AG04449 (cell line): Measurements from ENCODE around the gene COQ7.

Experiments used
- CTCF ChIA-PET: fragments of 350-600 bp; formaldehyde crosslinking; extraction: SDS; loops from one replicate; lab custom pipeline; 2021; ENCODE audit warnings: antibody characterized with exemption; lab: Yijun Ruan, JAX
- POLR2A ChIA-PET: fragments of 400-600, 350-600 bp; formaldehyde crosslinking; extraction: SDS; loops from one replicate; lab custom pipeline; 2020; ENCODE audit warnings: antibody characterized with exemption, inconsistent platforms; lab: Yijun Ruan, JAX
- DNase-seq: peaks from one replicate; pipeline ENCODE4 v3.0.0-alpha.2; 2010; ENCODE audit warnings: low read depth, low spot score
- H3K4me3 ChIP-seq: 2 replicates; pipeline ENCODE4 v1.5.1; 2011; ENCODE audit warnings: low read depth, mild to moderate bottlenecking, control low read depth, low read length
- TF ChIP-seq, protein P1 (sequence below): IDR thresholded peaks from one replicate; pipeline ENCODE4 v1.5.1; 2011; ENCODE audit warnings: mild to moderate bottlenecking, moderate library complexity, low read length, control low read depth, inconsistent platforms; ENCODE audit not compliant: insufficient read depth; ENCODE audit errors: missing control alignments

COQ7 gene

DNA sequence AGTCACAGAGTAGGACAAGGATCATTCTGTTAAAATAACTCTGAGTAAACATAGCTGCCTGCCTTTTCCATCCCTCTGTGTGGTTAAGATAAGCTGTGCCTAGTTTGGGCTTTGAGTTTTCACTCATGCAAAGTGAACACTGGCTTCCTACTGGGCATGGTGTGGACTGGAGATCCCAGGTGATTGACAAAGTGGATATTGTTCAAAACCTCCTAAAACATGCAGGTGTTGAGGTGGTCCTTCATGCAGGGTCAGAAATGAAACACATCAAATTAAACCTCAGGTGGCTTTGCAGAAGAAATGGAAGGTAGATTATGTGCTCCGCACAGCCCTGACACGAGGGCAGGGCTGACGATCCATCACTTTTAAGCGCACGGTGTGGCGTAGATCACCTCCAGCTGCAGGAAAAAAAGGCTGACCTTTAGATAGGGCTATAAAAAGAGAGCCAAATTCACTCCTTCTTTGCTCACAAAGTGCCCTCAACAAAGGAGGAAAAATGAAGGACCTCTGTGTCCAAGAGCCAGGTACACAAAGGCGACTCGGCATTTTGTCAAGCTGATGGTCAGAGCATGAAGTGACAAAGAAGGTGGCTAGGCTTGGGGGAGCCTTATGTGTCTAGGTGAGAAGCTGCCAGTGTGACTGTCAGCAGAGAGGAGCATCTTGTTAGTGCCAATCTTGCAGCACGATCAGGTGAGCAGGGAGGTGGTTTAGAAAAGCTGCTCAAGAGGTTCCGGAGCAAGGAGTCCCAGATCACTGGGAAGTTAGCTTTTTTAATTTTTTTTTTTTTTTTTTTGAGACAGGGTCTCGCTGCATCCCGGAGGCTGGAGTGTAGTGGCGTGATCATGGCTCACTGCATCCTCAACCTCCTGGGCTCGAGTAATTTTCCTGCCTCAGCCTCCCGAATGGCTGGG lies 26.5 kb downstream of the COQ7 start:
- ChIA-PET CTCF (interaction anchor here (0.9 to 4.6 kb wide), 11 partner anchors 8 to 110 kb away, joined by 3 to 41 read pairs (median 4); partner anchors contain the start of genes ITPRIPL2 and TMC7), POLR2A (no interaction called here)
- TF ChIP-seq, protein P1, sequence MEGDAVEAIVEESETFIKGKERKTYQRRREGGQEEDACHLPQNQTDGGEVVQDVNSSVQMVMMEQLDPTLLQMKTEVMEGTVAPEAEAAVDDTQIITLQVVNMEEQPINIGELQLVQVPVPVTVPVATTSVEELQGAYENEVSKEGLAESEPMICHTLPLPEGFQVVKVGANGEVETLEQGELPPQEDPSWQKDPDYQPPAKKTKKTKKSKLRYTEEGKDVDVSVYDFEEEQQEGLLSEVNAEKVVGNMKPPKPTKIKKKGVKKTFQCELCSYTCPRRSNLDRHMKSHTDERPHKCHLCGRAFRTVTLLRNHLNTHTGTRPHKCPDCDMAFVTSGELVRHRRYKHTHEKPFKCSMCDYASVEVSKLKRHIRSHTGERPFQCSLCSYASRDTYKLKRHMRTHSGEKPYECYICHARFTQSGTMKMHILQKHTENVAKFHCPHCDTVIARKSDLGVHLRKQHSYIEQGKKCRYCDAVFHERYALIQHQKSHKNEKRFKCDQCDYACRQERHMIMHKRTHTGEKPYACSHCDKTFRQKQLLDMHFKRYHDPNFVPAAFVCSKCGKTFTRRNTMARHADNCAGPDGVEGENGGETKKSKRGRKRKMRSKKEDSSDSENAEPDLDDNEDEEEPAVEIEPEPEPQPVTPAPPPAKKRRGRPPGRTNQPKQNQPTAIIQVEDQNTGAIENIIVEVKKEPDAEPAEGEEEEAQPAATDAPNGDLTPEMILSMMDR = no peak
- no peak overlapping the region for H3K4me3 ChIP-seq
- DNase-seq = no peak

DNA sequence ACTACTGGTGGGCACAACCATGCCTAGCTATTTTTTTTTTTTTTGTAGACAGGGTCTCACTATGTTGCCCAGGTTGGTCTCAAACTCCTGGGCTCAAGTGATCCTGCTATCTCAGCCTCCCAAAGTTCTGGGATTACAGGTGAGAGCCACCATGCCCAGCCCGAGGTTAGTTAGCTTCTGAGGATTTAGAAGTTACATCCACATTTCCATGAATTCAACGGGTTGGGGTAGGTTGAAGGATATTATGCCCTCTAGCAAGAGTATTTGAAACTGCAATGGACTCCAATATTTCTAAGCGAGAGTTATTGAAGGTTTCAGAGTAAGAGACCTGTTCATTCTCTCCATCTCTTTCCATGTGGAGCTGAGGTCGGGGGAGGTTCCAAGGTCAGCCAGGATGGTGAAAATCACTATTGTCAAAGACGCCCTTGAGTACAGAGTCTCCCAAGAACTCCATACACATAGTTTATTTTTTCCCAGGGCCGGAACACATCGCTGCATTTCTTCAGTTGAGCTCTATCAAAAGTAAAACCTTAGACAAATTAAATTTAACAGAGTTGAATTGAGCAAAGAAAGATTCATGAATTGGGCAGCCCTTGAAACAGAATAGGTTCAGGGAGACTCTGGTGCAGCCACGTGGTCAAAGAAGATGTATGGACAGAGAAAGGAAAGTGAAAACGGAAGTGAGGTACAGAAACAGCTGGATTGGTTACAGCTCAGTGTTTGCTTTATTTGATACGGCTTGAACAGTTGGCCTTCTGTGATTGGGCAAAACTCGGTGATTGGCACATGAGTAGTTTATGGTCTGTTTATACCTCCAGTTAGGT lies 27.3 kb downstream of the COQ7 start:
- TF ChIP-seq, protein P1 = no peak
- CTCF ChIA-PET = interaction anchor here (0.8 to 4.6 kb wide), 12 partner anchors 9 to 408 kb away, joined by 3 to 41 read pairs (median 4); partner anchors contain the start of genes ITPRIPL2 and TMC7
- no peak for DNase-seq
- POLR2A ChIA-PET = interaction anchor here (1.4 kb wide), 1 partner anchor 27 kb away, joined by 3 read pairs; the partner anchor contains the start of gene COQ7
- H3K4me3 ChIP-seq = no peak overlapping the region

DNA sequence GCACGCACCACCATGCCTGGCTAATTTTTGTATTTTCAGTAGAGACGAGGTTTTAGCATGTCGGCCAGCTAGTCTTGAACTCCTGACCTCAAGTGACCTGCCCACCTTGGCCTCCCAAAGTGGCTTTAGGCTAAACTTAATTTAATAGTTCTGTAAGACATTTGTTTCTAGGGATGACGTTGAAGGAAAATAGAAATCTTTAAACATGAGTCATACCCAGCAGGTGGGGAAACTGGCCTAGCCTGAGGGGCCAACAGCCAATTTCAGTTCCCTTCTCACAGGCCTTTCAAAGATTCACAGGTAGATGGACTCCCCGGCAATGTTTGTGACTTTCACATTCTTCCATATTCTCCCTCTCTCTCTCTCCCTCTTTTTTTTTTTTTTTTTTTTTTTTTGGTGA lies 28.2 kb downstream of the COQ7 start:
- CTCF ChIA-PET = interaction anchor here (0.8 to 4.6 kb wide), 6 partner anchors 9 to 407 kb away, joined by 3 to 41 read pairs (median 5); partner anchors contain the start of genes ITPRIPL2 and TMC7
- TF ChIP-seq, protein P1 = no peak

DNA sequence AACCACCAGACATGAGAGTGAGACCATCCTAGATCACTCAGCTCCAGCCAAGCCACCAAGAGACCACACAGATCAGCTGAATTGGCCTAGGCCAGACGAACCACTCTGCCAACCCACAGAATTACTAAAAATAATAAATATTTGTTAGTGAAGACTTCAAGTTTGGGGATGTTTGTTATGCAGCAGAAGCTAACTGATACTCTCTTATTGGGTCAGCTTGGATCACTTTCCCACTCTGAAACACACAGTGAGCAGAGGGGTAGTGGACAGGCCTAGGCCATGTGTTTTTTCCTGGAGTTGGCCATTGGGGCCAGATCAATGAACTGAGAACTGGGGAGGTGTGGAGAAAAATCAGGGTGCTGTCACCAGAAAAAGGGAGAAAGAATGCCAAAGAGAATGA lies 30.8 kb downstream of the COQ7 start:
- H3K4me3 ChIP-seq = no peak overlapping the region
- TF ChIP-seq, protein P1 = no peak
- no peak for DNase-seq
- ChIA-PET POLR2A (no interaction called here), CTCF (interaction anchor here (4.6 kb wide), 1 partner anchor 12 kb away, joined by 41 read pairs; no protein-coding TSS in a partner anchor)

More for the DNA sequence above, 28.2 kb downstream of the COQ7 start:
- POLR2A ChIA-PET = interaction anchor here (1.4 kb wide), 1 partner anchor 28 kb away, joined by 3 read pairs; the partner anchor contains the start of gene COQ7
- DNase-seq = no peak
- no peak overlapping the region for H3K4me3 ChIP-seq

DNA sequence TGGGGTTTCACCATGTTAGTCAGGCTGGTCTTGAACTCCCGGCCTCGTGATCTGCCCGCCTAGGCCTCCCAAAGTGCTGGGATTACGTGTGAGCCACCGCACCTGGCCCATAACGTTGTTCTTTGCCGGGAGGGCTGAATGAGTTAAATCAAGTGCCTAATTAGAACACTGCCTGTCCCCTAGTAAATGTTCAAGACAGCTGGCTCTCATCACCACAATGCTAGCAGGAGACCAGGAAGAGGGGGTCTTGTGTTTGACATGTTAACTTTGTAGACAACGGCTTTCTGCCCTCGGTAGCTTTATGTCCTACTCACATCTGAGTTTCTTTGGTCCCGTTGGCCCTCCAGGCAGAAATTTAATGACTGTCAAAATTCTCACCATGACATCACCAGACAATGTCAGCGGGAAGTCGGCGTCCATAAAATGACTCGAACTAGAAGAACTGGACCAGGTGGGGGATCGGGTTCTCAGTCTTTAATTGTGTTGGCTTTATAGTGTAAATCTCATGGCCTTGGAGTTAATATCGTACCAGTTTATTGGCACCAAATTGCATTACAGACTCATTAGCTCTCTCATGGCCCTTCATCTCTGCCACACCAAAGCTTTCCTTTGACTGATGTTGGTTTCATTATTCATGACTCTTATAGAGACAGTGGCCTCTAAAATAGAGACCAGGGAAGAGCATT lies 34.9 kb downstream of the COQ7 start:
- ChIA-PET CTCF (interaction anchor here (1.6 kb wide), 1 partner anchor 16 kb away, joined by 7 read pairs; no protein-coding TSS in a partner anchor), POLR2A (interaction anchor here (0.6 kb wide), 1 partner anchor 48 kb away, joined by 3 read pairs; no protein-coding TSS in a partner anchor)
- TF ChIP-seq, protein P1 = no peak
- no peak for DNase-seq
- H3K4me3 ChIP-seq = no peak overlapping the region
